Fibroblast of skin of left quadriceps (primary cell): Measurements from ENCODE around the gene GALNT9.
A peak's percentile ranks its signal among the peaks of the same experiment; 100 is the strongest.
"Not testable (repeated sequence)": the region's sequence is repeated elsewhere in the genome, so short reads cannot be mapped to it uniquely, and the experiment has no call there.

ENCODE experiments used
- DNase-seq, 2 experiments: peaks; one replicate each; pipeline ENCODE4 v3.0.0-alpha.2; 2013; ENCODE audit warnings: low read depth in 2 of 2

The GALNT9 gene

DNA sequence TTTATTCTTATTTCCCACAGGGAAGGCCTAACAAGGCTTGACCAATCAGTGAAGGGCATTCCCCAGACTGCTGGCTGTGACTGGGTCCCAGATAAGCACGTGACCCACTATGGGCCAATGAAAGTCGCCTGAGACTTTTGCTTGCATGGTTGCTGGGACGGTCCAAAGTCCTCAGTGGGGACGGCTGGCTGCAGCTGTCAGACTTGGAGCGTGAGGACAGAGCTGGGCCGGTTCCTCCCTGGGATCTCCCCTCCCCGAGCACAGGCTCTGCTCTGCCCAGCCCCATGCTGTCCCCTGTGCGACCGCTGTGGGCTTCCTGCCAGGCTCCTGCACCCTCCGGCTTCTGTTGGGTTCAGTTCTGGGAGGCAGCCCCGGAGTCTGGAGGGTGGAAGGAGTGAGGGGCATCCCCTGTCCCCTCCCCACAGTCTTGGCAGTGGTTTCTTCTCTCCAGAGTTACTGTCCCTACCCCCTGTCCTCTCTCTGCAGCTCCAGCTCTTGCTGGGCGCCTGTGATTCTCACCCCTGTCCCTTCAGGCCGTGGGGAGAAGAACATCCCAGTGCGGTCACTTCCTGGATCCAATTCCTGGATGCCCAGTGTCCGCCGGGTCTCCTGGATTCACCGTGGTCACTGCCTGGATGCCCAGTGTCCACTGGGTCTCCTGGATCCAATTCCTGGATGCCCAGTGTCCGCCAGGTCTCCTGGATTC, 50.1 kb downstream of the GALNT9 start:
- no peak for DNase-seq

DNA sequence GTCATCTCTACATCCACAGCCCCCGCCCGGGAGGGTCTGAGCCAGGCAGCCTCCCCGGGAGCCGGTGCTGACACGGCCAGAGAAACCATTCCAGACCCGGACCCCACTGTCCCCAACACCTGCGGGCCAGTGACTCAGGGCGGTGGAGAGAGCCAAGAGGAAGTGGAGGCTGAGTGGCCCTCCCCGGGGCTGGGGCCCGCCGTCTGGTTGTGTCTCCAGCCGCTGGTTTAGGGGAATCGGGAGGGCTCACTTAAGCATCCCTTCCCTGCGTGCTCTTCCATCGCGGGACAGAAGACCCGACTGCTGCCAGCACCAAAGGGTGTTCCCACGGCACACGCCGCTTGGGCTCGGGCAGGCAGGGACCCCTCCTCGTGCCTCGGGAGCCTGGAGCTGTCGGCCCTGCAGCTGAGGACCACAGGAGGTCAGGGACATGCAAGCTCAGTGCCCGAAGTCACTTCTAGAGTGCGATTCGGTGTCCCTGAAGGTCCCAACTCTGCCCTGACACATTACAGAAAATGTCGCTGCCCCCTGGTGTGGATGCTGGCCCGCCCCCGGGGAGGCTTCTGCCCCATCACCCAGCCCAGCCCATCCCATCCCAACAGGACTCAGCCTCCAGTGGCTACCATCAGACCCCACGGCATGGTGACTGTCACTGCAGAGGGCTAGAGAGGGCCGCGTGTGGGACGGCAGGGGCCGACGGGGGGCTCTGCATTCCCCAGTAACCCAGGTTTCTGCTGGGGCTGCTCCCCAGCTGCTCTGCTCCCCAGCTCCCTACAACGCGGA, 50.8 kb downstream of the GALNT9 start:
- no peak for DNase-seq

DNA sequence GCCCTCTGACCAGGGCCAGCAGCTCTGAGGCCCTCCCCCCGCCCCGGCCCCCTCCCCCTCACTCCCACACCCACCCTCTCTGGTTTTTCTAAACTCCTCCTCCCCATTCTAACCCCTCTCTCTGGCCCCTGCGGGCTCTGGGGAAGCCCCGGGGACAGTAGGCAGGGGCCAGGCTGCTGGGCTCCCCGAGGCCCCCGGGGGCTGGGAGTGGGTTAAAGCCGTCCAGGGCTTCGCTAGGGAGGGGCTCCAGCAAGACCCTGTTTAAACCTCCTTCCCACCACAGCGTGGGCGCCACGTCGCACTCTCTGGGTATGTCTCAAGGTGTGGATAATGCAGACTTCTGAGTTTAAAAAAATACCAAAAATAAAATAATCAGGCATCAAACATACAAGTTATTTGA, 51.4 kb downstream of the GALNT9 start:
- no peak for DNase-seq

DNA sequence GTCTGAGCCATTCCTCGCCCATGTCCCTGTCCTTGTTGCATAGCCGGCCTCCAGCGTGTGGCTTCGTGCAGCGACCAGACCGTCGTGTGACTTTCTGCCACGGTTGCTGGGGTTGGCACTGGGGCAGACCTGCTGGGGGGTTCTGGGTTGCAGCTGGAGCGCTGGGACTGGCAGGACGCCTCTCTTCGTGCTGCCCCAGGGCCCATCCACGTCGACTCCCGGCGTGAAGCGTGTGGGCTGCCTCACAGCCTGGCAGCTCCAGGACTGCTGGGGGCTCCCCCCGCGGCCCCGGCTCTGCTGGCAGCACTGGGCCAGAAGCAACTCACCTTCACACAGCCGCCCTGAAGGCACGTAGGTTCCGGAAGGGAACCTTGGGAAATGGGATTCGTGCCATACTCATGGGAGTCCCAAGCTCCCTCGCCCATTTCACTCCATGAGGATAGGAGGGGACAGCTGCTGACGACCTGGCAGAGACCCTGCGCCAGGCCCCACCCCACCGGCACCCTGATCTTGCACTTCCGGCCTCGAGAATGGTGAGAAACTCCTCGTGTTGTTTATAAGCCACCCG, 51.9 kb downstream of the GALNT9 start:
- DNase-seq, result no peak

DNA sequence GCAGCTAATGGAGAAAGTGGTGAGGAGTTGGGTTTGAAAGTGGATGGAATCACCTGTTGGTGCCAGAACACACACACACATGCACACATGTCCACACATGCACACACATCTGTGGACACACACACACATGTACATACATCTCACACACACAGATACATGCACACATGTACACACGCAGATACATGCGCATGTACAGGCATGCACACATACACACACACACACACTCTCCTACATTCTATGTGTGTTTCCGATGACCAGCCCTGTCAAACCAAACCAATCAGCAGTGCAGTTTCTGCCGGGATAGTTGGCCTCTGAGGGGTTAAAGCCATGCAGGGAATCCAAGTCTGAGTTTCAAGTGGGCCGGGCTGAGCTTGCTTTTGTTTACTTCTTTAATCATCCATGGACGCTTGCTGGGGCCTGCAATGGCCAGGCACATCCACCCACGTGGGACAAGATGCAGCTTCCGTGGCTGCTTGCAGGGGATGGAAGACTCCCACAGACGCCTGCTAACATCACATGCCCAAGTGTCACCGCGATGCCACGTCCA, 52.5 kb downstream of the GALNT9 start:
- no peak for DNase-seq

DNA sequence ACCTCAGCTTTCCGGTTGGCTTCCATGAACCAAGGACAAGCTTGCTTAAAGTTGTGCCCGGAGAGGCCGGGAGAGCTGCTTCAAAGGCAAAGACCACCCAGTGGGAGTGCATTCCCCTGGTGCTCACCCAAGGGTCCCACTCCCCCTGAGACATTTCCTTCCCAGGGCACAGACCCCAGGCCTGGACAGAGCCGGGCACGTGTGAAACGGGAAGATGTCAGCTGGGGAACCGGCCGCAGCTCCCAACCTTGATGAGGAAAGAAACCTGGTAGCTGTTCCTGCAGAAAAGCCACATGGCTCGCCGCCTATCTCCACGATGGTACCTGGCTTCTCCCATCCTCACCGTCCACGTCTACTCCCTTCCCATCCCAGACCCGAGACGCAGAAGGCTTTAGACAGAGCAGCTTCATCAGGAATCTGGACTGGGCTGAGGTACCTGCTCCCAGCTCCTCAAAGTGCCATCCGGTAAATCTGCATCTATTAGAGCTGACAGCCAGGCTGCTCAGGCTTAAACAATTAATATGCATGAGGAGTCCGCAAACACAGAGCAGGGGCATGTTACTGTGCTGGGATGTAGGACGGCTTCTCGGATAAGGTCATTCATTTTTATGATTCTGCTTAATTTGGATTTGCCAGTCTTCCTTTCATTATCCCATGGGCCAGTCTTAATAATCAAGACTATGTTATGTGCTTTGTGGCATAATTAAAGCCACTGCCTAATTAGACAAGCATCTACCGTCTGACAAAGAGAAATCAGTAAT, 53.1 kb downstream of the GALNT9 start:
- DNase-seq, result no peak

DNA sequence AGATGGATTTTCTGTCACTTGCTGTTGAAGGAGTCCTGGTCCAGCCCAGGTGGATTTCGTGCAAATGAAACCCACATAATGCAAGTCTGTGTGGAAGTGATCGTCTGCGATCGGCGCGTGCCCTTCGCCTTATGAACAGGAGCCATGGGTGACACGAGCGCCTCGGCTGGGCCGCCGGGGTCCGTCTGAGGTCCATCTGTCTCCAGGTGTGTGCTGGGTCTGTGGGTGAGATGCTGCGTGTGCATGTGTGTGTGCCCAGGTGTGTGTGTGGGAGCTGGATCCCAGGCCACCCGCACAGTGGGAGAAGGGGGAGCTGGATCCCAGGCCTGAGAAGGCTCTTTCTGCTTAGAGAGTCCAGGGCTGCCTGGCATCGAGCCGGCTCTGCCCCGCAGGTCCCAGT, 53.8 kb downstream of the GALNT9 start:
- DNase-seq, result no peak

DNA sequence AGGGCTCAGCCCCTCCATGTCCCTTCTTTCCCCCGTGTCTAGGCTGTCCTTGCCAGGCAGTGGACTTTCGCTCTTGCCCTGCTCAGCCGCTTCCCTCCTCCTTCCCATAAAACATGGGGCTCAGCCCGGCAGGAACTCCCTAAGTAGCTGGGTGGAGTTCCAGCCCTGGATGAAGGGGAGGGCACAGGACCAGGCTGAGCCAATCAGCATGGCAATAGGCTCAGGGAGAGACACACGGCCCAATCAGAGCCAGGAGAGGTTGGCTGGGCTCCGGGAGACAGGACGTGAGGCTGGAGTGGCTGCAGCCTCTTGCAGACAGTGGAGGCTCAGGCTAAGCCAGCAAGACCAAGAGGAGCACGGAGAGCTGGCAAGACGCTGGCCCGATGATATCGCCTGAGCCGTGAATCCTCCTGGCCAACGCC, 54.3 kb downstream of the GALNT9 start:
- peak; percentile 14 to 28 for DNase-seq

DNA sequence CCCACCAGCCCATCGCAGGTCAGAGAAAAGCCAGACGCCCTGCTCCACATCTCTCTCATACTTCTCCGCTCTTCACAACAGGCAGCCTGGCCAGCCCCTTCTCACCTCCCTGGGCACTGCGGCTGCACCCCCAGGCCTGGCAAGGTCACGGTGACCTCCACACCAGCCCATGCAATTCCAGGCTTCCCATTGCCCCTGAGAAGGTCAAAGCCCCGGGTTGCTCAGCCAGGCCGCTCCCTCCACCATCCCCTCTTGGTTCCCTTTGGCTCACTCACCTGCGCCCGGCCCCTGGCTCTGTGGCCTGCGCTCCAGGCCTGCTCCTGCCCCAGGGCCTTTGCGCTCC, 55.4 kb downstream of the GALNT9 start:
- DNase-seq, result no peak

DNA sequence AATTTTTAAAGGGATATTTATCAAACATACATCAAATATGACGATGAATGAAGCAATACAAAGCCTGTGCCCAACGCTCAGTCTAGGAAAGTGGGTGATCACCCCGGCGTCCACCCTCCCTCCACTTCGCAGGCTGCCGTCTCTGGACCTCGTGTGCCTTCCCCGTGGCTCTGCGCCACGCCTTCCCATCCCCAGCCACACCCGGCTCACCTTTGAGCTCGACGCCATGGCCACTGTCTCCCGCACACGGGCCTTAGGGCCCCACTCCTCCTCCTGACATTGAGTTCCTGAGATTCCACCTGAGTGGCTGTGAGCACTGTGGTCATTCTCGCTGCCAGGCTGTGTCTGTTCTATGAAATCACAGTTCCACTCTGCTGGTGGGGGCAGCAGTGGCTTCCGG, 56.7 kb downstream of the GALNT9 start:
- DNase-seq, result no peak

DNA sequence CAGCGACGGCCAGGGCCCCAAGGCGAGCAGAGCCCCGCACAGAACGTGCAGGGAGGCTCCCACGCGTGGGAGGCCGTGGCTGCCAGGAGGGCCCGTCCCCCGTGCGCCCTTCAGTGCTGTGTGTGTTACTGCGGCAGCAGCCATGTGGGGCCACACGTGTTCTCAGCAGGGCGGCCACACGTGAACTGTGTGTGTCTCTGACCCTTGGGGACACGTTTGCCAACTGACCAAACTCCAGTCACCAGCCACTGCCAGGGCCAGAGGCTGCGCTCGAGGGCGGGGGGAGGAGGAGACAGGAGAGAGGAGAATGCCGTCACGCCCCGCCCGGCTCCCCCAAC, 57.7 kb downstream of the GALNT9 start:
- no peak for DNase-seq

DNA sequence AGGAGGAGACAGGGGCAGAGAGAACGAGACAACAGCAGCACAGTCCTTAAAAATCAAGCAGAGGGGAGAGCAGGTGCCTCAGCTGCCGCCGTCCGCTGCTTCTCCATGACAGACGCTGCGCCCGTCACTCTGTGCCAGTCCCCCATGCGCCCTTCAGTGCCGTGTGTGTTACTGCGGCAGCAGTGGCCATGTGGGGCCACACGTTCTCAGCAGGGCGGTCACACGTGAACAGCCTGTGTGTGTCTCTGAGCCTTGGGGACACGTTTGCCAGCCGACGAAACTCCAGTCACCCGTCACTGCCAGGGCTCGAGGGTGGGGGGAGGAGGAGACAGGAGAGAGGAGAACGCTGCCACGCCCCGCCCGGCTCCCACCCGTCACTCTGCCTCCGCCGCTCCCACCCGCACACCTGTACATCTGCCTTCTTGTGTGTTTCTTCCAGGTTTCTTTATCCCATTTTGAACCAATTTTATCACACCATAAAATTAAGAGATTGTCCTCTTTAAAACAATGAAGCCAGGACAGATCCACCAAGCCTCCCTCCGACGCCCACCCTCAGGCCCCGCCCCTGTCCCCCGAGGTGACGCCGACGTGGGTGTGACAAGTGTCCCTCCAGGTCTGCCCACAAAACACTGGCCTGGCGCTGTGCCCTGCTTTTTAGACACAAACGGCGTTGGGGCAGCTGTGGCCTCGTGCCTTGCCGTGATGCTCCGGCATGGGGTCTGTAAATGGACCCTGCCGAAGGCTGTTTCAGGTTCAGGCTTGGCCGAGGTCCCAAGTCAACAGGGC, 58.2 kb downstream of the GALNT9 start:
- DNase-seq, result no peak

DNA sequence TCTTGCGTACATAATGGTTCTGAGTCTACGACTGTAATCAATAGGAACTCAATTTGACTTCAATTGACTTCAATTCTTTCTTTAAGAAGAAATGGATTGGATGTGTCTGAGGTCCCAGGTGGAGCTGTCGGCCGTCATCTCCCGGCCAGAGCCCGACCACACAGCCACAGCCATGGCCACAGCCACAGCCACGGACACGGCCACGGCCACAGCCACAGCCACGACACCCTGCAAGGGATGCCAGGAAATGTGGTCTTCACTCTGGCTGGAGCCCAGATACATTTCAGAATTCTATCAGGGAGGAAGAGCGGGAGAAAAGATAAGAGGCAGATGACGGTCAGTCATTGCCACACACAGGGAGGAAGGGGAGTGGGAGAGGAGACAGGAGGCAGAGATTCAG, 58.9 kb downstream of the GALNT9 start:
- no peak for DNase-seq

DNA sequence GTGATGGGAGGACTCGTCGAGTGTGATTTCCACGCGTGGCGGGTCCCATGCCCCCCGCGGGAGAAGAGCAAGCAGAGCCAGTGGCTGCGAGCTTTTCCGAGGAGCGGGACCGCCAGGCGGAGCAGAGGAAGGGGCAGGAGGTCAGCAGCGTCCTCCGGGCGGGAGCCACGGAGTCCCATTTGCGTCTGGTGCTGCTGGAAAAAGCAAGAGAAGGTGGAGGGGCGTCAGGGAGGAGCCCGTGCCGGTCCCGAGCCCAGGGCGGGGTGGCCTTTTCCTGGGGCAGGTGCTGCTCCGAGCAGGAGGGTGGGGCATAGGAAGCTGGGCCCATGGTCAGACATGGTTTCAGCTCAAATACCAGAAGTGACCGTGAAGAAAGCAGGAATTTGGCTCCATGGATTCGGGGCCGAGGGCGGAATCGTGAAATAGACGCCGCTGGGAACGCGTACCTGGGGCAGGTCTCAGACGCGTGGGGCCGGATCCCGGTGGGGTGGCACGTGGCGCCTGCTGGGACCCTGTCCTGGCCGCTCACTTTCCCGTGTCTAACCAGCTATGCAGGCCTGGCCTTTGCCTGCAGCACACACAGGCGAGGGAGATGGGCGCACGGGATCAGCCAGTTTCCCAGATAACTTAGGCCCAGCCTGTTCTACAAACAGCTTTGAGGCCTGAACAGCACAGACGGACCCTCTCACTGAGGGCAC, 60.0 kb downstream of the GALNT9 start:
- no peak for DNase-seq

DNA sequence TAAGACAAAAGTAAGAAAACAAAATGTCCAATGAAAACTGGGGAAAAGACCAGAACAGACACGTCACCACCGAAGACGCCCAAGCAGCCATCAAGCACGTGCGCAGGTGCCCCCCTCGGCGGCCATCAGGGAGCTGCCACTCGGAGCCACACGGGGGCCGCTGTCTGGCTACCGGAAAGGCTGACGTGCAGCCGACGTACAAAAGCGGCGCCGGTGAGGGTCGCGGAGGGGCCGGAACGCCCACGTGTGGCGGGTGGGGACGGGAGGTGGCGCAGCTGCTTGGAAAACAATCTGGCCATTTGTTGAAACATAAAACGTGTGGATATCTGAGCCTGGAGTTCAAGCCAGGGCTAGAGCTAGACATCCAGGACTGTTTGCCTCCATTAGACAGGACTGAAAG, 60.7 kb downstream of the GALNT9 start:
- DNase-seq, result no peak

DNA sequence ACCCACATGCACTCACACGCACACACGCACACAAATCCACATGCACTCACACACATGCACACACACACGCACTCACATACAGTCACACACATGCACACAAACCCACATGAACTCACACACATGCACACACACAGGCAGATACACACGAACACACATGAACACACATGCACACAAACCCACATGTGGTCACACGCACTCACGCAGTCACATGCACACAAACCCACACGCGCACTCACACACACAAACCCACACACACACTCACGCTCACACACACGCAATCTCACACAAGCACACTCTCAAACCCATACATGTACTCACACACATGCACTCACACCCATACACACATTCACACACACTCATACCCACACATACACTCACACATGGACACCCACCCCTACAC, 61.5 kb downstream of the GALNT9 start:
- no peak for DNase-seq

DNA sequence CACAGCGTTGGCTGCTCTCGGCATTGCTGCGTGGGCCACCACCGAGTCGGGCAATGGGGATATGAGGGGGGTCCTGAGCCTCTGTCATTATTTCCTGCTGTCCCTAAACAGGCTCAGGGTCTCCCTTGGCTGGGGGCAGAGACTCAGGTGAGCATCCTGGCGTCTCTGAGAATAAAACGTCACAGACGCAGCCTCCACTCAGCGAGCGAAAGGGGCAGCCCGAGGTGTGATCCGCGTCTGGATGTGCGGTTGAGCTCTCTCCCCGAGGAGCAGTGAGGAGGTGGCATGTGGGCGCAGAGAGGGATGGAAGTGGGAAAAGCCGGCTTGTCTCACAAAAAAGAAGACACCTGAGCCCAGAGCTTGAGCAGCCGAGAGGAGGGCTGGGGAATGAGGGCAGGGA, 62.6 kb downstream of the GALNT9 start:
- no peak for DNase-seq

DNA sequence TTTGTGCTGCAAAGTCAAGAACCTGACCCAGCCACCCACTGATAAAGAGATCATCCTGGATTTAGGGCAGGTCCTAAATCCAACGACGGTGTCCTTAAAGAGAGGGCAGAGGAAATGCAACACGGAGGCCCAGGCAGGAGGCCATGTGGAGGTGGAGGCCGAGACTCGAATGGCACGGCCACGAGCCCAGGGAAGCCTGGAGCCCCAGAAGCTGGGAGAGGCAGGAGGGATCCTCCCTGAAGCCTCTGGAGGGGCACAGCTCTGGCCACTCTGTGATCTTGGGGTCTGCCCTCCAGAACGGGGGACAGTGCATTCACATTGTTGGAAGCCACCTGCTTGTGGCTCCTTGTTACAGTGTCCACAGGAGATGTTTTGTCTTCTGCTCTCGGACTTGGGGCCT, 63.0 kb downstream of the GALNT9 start:
- no peak for DNase-seq

DNA sequence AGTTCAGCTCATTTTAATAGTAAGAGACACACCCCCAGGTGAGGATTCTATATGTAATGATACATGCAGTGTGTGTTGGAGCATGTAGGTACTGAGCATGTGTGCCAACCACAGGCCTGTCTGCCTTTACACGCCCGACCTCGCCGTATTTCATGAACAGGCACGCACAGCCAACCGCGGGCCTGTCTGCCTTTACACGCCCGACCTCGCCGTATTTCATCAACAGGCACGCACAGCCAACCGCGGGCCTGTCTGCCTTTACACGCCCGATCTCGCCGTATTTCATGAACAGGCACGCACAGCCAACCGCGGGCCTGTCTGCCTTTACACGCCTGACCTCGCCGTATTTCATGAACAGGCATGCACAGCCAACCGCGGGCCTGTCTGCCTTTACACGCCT, 63.6 kb downstream of the GALNT9 start:
- not testable (repeated sequence) for DNase-seq

DNA sequence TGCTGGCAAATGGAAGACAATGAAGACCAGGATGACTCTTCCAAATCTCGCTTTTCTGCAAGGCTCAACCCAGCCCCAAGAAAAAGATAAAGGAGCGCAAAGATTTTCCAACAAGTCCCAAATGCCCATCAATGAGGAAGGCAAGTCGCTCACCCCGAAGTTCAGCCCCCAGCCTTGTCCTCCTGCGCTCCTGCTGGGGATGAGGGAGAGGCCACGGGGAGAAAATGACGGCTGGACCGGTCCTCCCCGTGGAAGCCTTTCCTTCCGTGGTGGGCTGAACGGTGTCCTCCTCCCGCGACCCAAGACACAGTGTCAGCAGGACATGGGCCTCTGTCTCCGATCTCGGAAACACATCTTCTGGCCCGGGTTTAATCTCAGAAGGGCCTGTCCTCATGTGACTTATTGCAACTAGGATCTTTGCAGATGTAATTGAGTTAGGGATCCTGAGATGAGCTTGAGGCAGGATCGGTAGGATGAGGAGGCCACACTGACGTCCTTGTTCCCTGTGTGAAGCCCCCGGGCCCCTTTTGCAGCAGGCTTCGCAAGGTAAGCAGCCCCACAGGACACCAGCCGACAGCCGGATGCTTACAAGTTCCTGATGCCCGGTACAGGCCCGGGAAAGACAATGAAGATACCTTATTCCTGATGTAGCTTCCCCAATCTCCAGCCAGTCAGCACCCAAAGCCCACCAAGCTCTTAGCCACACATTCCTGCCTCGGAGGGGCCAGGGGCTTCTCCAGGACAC, 64.2 kb downstream of the GALNT9 start:
- no peak for DNase-seq
